A549 (cell line): ENCODE measurements around the gene MMS19. TPM values are rescaled to one million over a fixed set of nuclear protein-coding genes. Genes with fewer than 3 reads are reported as not detected.
"Not testable (repeated sequence)": the region's sequence is repeated elsewhere in the genome, so short reads cannot be mapped to it uniquely, and the experiment has no call there.

Experiments
- ATAC-seq, 2 experiments: fragments of 200-7000 bp in 1 of 2; fragments of >200 bp in 1 of 2; cut with Nextera tagmentation in 1 of 2; cut with Tn5 transposase in 1 of 2; 3 replicates each; pipeline versions ENCODE4 v1.8.0 to v1.9.1; 2018 to 2020; ENCODE audit warnings: mild to moderate bottlenecking in 1 of 2, moderate library complexity in 1 of 2
- CTCF ChIA-PET: fragments of 300-600 bp; sonication (Branson Sonifier 250); formaldehyde crosslinking; extraction: SDS; loops from one replicate; lab custom pipeline; 2021; ENCODE audit warnings: antibody characterized with exemption, inconsistent platforms; lab: Yijun Ruan, JAX
- POLR2A ChIA-PET: fragments of 350-600 bp; formaldehyde crosslinking; extraction: SDS; loops from one replicate; lab custom pipeline; 2021; ENCODE audit warnings: antibody characterized with exemption, inconsistent platforms; lab: Yijun Ruan, JAX
- DNase-seq, 2 experiments: peaks; one replicate each; pipeline versions ENCODE4 v3.0.0 to v3.0.0-alpha.2; 2011 to 2016; ENCODE audit warnings: low read depth in 1 of 2, low spot score in 1 of 2
- FAIRE-seq: peaks from 2 replicates; lab custom pipeline; 2011; peaks lifted over from hg19 to GRCh38; lab: Jason Lieb, UNC
- H3K27ac ChIP-seq, 2 experiments: fragments of >200 bp; sonication (Bioruptor Twin); formaldehyde crosslinking; 3 replicates each; pipeline ENCODE4 v1.5.1; 2016 to 2017
- H3K4me1 ChIP-seq: fragments of >200 bp; sonication (Bioruptor Twin); formaldehyde crosslinking; 3 replicates; pipeline ENCODE4 v1.6.1; 2016
- H3K4me2 ChIP-seq: fragments of >200 bp; sonication (Bioruptor Twin); formaldehyde crosslinking; 3 replicates; pipeline ENCODE4 v1.6.1; 2016
- H3K4me3 ChIP-seq: fragments of >200 bp; sonication (Bioruptor Twin); formaldehyde crosslinking; 3 replicates; pipeline ENCODE4 v1.5.1; 2016
- H3K9me3 ChIP-seq: fragments of >200 bp; sonication (Bioruptor Twin); formaldehyde crosslinking; 3 replicates; pipeline ENCODE4 v1.6.1; 2016
- BHLHE40 ChIP-seq: IDR thresholded peaks from 2 replicates; pipeline ENCODE4 v1.6.1; 2012; ENCODE audit warnings: low read depth, low read length, inconsistent platforms
- CHD2 ChIP-seq: fragments of 150-350 bp; IDR thresholded peaks from 2 replicates; pipeline ENCODE4 v1.6.1; 2014; ENCODE audit warnings: low read length; ENCODE audit not compliant: partially characterized antibody
- EHF ChIP-seq: fragments of 250-450 bp; sonication (Bioruptor Pico); IDR thresholded peaks from 2 replicates; pipeline ENCODE4 v1.5.0; 2020; ENCODE audit warnings: mild to moderate bottlenecking
- FOSB ChIP-seq: fragments of 250-450 bp; sonication (Bioruptor Pico); IDR thresholded peaks from 2 replicates; pipeline ENCODE4 v1.5.0; 2020; ENCODE audit warnings: mild to moderate bottlenecking, moderate library complexity
- FOSL2 ChIP-seq, 2 experiments: fragments of 450-650 bp in 1 of 2; fragments of >200 bp in 1 of 2; sonication (Bioruptor Twin) in 1 of 2; formaldehyde crosslinking; IDR thresholded peaks; 2 replicates each; pipeline versions ENCODE4 v1.5.0 to v1.6.1; 2016 to 2020; ENCODE audit warnings: mild to moderate bottlenecking in 1 of 2, moderate library complexity in 1 of 2
- GATA3 ChIP-seq: IDR thresholded peaks from 2 replicates; pipeline ENCODE4 v1.6.1; 2012; ENCODE audit warnings: borderline replicate concordance
- HEYL ChIP-seq: fragments of 250-450 bp; sonication (Bioruptor Pico); IDR thresholded peaks from 2 replicates; pipeline ENCODE4 v1.8.0; 2021; ENCODE audit warnings: mild to moderate bottlenecking, moderate library complexity
- HOXA7 ChIP-seq: fragments of 250-450 bp; sonication (Bioruptor Pico); IDR thresholded peaks from 2 replicates; pipeline ENCODE4 v1.5.0; 2020; ENCODE audit warnings: mild to moderate bottlenecking, moderate library complexity
- HOXB13 ChIP-seq: fragments of 250-450 bp; sonication (Bioruptor Pico); IDR thresholded peaks from 2 replicates; pipeline ENCODE4 v1.5.0; 2020; ENCODE audit warnings: low read depth, mild to moderate bottlenecking, moderate library complexity
- HOXB5 ChIP-seq: fragments of 250-450 bp; sonication (Bioruptor Pico); IDR thresholded peaks from 2 replicates; pipeline ENCODE4 v1.5.0; 2020; ENCODE audit warnings: mild to moderate bottlenecking, moderate library complexity
- MAFK ChIP-seq: fragments of 450-650 bp; IDR thresholded peaks from 2 replicates; pipeline ENCODE4 v1.6.1; 2014; ENCODE audit not compliant: partially characterized antibody
- MAZ ChIP-seq: fragments of 150-350 bp; IDR thresholded peaks from 2 replicates; pipeline ENCODE4 v1.6.1; 2014; ENCODE audit warnings: antibody characterized with exemption, low read depth, low read length, borderline replicate concordance
- NFE2L2 ChIP-seq: fragments of 150-350 bp; conservative IDR thresholded peaks from 2 replicates; pipeline ENCODE4 v1.6.1; 2014; ENCODE audit warnings: low read length
- NR3C1 ChIP-seq: fragments of >200 bp; sonication (Bioruptor Twin); formaldehyde crosslinking; IDR thresholded peaks from 3 replicates; pipeline ENCODE4 v1.6.1; 2017
- POLR2AphosphoS2 ChIP-seq: conservative IDR thresholded peaks from 2 replicates; pipeline ENCODE4 v1.6.1; 2012; ENCODE audit warnings: low read length, improper control_type of control experiment, inconsistent platforms
- RARB ChIP-seq: fragments of 250-450 bp; sonication (Bioruptor Pico); IDR thresholded peaks from 2 replicates; pipeline ENCODE4 v1.8.0; 2021; ENCODE audit warnings: mild to moderate bottlenecking, moderate library complexity
- RCOR1 ChIP-seq: fragments of 150-350 bp; IDR thresholded peaks from 2 replicates; pipeline ENCODE4 v1.6.1; 2014; ENCODE audit warnings: antibody characterized with exemption, low read length, low read depth
- RFX5 ChIP-seq: fragments of 450-650 bp; IDR thresholded peaks from 2 replicates; pipeline ENCODE4 v1.7.1; 2014; ENCODE audit warnings: antibody characterized with exemption, mild to moderate bottlenecking, moderate library complexity
- SREBF2 ChIP-seq: fragments of 450-650 bp; IDR thresholded peaks from 2 replicates; pipeline ENCODE4 v1.6.1; 2014; ENCODE audit warnings: mild to moderate bottlenecking, moderate library complexity
- TP53 ChIP-seq: fragments of 250-450 bp; sonication (Bioruptor Pico); IDR thresholded peaks from 2 replicates; pipeline ENCODE4 v1.5.0; 2021; ENCODE audit warnings: mild to moderate bottlenecking, moderate library complexity
- ZNF302 ChIP-seq: fragments of 250-450 bp; sonication (Bioruptor Pico); IDR thresholded peaks from 2 replicates; pipeline ENCODE4 v1.9.0; 2021; ENCODE audit warnings: inconsistent platforms, mild to moderate bottlenecking, moderate library complexity
- ZSCAN20 ChIP-seq: fragments of 250-450 bp; sonication (Bioruptor Pico); IDR thresholded peaks from 2 replicates; pipeline ENCODE4 v1.8.0; 2022; ENCODE audit warnings: mild to moderate bottlenecking, moderate library complexity
- WGBS: methylation state at CpG from one replicate; pipeline ENCODE4 v1.1.6; 2017; ENCODE audit errors: missing lambda C conversion rate; 5-methylcytosine and 5-hydroxymethylcytosine counted together
- polyA plus RNA-seq, 4 experiments: library from polyadenylated mRNA; depleted of rRNA in 3 of 4; stranded (reverse); fragments of >200 nt; fragmentation: RNase III in 1 of 4; extraction: RNeasy Plus Mini Kit Qiagen cat#74134 plus additional on column Dnase treatment in 1 of 4; gene quantifications; 2 replicates in 3 of 4; 3 replicates in 1 of 4; pipeline ENCODE4 v1.2.3, GENCODE V29; 2011 to 2017
- TF ChIP-seq, protein P1 (sequence below): fragments of >200 bp; sonication (Bioruptor Twin); formaldehyde crosslinking; IDR thresholded peaks from 3 replicates; pipeline ENCODE4 v1.5.1; 2016
- TF ChIP-seq, protein P2 (sequence below): fragments of 450-650 bp; IDR thresholded peaks from 2 replicates; pipeline ENCODE4 v1.6.1; 2014; ENCODE audit warnings: antibody characterized with exemption
- TF ChIP-seq, protein P3 (sequence below): fragments of 250-450 bp; sonication (Bioruptor Pico); IDR thresholded peaks from 2 replicates; pipeline ENCODE4 v1.5.0; 2021; ENCODE audit warnings: mild to moderate bottlenecking, moderate library complexity, borderline replicate concordance
- TF ChIP-seq, protein P4 (sequence below): fragments of 250-450 bp; sonication (Bioruptor Pico); IDR thresholded peaks from 2 replicates; pipeline ENCODE4 v1.5.0; 2020; ENCODE audit warnings: low read depth, mild to moderate bottlenecking, moderate library complexity

MMS19 gene
- polyA plus RNA-seq, 2 of the 4 experiments (the other 2 are of a cell fraction) = 60.6 to 65.6 TPM

DNA sequence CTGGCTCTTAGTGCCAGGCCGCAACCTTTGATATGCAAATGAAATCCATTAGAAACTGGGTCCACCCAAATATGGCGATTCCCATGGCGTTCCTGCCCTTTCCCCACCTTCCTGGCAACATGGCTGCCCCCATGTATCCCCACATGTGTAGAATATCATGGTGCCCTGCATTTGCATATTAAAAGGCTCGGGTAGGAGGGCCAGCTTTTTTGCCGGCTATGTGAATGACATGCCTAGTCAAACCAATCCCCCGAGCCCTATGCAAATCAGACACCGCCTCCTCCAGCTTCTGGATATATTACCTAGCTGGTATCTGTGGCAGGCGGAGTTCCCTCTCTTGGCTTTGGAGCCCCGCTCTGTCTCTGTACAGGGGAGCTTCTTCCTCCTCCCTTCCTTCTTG, 18.3 kb downstream of the MMS19 start:
- Histone ChIP-seq H3K4me1 (peaks cover 12% of the 10 kb centered on the region; the same call in 2 of the 3 replicates), H3K9me3 (no peaks in the 10 kb centered on the region), H3K27ac (no peak overlapping the region), H3K4me2 (no peak overlapping the region), H3K4me3 (no peak overlapping the region)
- ATAC-seq (no peak), FAIRE-seq (no peak), DNase-seq (no peak)
- ChIA-PET CTCF (interaction anchor here (1.2 kb wide), 2 partner anchors 22 to 251 kb away, joined by 3 to 4 read pairs; no protein-coding TSS in a partner anchor), POLR2A (no interaction called here)
- 80% methylated on average over 9 of the region's 9 CpGs for WGBS
- TF ChIP-seq HEYL (CRISPR knock-in tag) (no peak), HOXB5 (no peak), MAFK (no peak), RCOR1 (no peak), FOSL2 (IDR thresholded peaks at IDR 0.05) (no peak), FOSL2 (CRISPR knock-in tag; IDR thresholded peaks at IDR 0.05) (no peak), CHD2 (no peak), NR3C1 (no peak), EHF (CRISPR knock-in tag) (no peak), POLR2AphosphoS2 (no peak), MAZ (no peak), FOSB (CRISPR knock-in tag) (no peak), ZNF302 (CRISPR knock-in tag) (no peak), HOXB13 (CRISPR knock-in tag) (no peak), NFE2L2 (no peak), SREBF2 (no peak)
- TF ChIP-seq, protein P1, sequence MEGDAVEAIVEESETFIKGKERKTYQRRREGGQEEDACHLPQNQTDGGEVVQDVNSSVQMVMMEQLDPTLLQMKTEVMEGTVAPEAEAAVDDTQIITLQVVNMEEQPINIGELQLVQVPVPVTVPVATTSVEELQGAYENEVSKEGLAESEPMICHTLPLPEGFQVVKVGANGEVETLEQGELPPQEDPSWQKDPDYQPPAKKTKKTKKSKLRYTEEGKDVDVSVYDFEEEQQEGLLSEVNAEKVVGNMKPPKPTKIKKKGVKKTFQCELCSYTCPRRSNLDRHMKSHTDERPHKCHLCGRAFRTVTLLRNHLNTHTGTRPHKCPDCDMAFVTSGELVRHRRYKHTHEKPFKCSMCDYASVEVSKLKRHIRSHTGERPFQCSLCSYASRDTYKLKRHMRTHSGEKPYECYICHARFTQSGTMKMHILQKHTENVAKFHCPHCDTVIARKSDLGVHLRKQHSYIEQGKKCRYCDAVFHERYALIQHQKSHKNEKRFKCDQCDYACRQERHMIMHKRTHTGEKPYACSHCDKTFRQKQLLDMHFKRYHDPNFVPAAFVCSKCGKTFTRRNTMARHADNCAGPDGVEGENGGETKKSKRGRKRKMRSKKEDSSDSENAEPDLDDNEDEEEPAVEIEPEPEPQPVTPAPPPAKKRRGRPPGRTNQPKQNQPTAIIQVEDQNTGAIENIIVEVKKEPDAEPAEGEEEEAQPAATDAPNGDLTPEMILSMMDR = no peak
- TF ChIP-seq, protein P2, sequence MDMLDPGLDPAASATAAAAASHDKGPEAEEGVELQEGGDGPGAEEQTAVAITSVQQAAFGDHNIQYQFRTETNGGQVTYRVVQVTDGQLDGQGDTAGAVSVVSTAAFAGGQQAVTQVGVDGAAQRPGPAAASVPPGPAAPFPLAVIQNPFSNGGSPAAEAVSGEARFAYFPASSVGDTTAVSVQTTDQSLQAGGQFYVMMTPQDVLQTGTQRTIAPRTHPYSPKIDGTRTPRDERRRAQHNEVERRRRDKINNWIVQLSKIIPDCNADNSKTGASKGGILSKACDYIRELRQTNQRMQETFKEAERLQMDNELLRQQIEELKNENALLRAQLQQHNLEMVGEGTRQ = no peak

DNA sequence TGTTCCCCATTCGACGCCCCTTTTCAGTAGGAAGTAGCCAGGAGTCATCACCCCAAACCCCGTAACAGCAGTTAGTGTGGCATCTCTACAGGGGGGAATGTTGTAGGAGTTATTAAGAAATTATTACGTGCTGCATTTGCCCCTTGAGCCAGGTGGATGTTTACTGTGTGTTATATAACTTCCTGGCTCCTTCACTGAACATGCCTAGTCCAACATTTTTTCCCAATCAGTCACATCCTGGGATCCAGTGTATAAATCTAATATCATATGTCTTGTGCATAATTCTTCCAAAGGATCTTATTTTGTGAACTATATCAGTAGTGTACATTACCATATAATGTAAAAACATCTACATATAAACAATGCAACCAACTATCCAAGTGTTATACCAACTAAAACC, 18.8 kb downstream of the MMS19 start:
- H3K9me3 ChIP-seq, H3K27ac ChIP-seq, ATAC-seq, POLR2A ChIA-PET, H3K4me2 ChIP-seq, H3K4me3 ChIP-seq, CTCF ChIA-PET, DNase-seq: not testable (repeated sequence)
- H3K4me1 ChIP-seq = peaks cover 12% of the 10 kb centered on the region; the same call in 2 of the 3 replicates
- FAIRE-seq = peak; percentile 59
- WGBS = 85% methylated on average over 4 of the region's 4 CpGs

DNA sequence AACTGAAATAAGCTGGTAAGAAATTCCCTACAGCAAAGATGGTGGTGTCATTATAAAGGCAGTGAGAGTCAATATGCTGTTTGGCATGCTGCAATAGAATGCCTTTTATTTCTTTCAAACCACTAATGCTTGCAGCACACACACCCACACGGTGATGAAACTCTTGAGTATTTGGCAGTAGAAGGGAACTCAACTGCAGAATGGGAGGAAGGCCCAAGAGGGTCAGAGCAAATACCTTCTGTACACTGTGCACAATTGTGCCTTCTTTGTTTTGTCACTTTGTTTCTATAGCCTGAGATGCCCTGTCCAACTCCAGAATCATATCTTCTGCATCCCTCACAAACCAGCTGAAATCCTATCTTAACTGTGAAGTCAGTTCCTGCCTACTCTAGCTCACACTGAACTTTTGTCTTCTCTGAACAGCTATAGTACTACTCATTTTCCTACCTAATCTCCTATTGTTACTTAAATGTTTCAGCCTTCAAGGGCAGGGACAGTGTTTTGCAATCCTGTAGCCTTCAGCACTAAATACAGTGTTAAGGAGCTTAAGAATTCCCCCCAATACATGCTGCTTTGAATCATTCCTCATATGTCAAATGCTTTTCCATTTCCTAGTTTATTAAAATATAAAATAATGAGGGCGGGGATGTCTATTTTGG, 22.2 kb downstream of the MMS19 start:
- no peak overlapping the region for H3K4me2 ChIP-seq
- no peak overlapping the region for H3K4me3 ChIP-seq
- peaks cover 7% of the 10 kb centered on the region; the same call in 2 of the 3 replicates for H3K4me1 ChIP-seq
- H3K27ac ChIP-seq = no peak overlapping the region
- ATAC-seq = no peak; a peak in 1 of 6 replicates
- DNase-seq = no peak
- POLR2A ChIA-PET = no interaction called here
- CTCF ChIA-PET = interaction anchor here (0.5 to 5.4 kb wide), 8 partner anchors 9 to 96 kb away, joined by 3 to 28 read pairs (median 4); partner anchors contain the start of gene ANKRD2
- FAIRE-seq = no peak
- H3K9me3 ChIP-seq = no peaks in the 10 kb centered on the region
- TF ChIP-seq, protein P3, sequence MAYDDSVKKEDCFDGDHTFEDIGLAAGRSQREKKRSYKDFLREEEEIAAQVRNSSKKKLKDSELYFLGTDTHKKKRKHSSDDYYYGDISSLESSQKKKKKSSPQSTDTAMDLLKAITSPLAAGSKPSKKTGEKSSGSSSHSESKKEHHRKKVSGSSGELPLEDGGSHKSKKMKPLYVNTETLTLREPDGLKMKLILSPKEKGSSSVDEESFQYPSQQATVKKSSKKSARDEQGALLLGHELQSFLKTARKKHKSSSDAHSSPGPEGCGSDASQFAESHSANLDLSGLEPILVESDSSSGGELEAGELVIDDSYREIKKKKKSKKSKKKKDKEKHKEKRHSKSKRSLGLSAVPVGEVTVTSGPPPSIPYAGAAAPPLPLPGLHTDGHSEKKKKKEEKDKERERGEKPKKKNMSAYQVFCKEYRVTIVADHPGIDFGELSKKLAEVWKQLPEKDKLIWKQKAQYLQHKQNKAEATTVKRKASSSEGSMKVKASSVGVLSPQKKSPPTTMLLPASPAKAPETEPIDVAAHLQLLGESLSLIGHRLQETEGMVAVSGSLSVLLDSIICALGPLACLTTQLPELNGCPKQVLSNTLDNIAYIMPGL (CRISPR knock-in tag) = no peak
- TF ChIP-seq GATA3 (no peak), RCOR1 (no peak), TP53 (CRISPR knock-in tag) (no peak), HOXA7 (CRISPR knock-in tag) (no peak), NFE2L2 (no peak), RARB (CRISPR knock-in tag) (no peak), ZSCAN20 (CRISPR knock-in tag) (no peak), RFX5 (no peak), NR3C1 (no peak), BHLHE40 (no peak), FOSB (CRISPR knock-in tag) (no peak)
- TF ChIP-seq, protein P1 = no peak
- TF ChIP-seq, protein P4, sequence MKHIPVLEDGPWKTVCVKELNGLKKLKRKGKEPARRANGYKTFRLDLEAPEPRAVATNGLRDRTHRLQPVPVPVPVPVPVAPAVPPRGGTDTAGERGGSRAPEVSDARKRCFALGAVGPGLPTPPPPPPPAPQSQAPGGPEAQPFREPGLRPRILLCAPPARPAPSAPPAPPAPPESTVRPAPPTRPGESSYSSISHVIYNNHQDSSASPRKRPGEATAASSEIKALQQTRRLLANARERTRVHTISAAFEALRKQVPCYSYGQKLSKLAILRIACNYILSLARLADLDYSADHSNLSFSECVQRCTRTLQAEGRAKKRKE (CRISPR knock-in tag) = no peak
- 84% methylated on average over 2 of the region's 2 CpGs for WGBS
